Endothelial cell of umbilical vein (primary cell): ENCODE data around the gene ANAPC1.
"Not testable (repeated sequence)": the region's sequence is repeated elsewhere in the genome, so short reads cannot be mapped to it uniquely, and the experiment has no call there.

ENCODE experiments used
- EZH2 ChIP-seq: IDR thresholded peaks from 2 replicates; pipeline ENCODE4 v1.6.1; 2012; ENCODE audit warnings: borderline replicate concordance, low read depth, mild to moderate bottlenecking, moderate library complexity, low read length, inconsistent platforms; ENCODE audit not compliant: severe bottlenecking
- POLR2A ChIP-seq: IDR thresholded peaks from 2 replicates; pipeline ENCODE4 v1.6.1; 2012; ENCODE audit warnings: low read depth, mild to moderate bottlenecking, control low read depth, low read length
- POLR2AphosphoS5 ChIP-seq: IDR thresholded peaks from 2 replicates; pipeline ENCODE4 v1.6.1; 2012; ENCODE audit warnings: low read depth, mild to moderate bottlenecking, control low read depth, low read length, moderate library complexity; ENCODE audit not compliant: insufficient read depth
- TF ChIP-seq, protein P1 (sequence below), 2 donors: IDR thresholded peaks; 1 replicate in 1 of 2; 2 replicates in 1 of 2; pipeline ENCODE4 v1.5.1; 2011; ENCODE audit warnings: low read length in 2 of 2, mild to moderate bottlenecking in 2 of 2, moderate library complexity in 2 of 2, control low read depth in 1 of 2, inconsistent platforms in 1 of 2, low read depth in 1 of 2; ENCODE audit not compliant: insufficient read depth in 1 of 2; ENCODE audit errors: extremely low read depth in 1 of 2
- TF ChIP-seq, protein P2 (sequence below): IDR thresholded peaks from 2 replicates; pipeline ENCODE4 v1.6.1; 2011; ENCODE audit not compliant: insufficient read depth, insufficient read length

DNA sequence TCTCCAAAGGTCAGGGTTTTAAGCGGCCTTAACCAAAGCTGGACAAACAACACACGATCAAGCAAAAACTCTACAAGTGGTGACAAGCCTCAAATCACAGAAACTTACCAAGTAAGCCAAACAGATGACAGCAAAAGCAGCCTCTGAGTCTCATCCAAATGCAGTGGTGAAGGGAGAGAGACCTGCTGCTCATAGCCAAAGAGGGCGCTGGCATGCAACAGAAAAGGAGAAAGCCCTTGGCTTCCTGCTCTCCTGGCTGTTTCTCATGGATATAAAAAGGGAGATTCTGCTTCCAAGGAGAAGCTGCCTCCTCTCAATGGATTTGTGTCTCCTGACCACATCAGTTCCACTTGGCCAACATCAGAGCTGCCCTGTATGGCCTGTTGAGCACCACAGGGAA, 142.5 kb downstream of the ANAPC1 start:
- TF ChIP-seq, protein P1, sequence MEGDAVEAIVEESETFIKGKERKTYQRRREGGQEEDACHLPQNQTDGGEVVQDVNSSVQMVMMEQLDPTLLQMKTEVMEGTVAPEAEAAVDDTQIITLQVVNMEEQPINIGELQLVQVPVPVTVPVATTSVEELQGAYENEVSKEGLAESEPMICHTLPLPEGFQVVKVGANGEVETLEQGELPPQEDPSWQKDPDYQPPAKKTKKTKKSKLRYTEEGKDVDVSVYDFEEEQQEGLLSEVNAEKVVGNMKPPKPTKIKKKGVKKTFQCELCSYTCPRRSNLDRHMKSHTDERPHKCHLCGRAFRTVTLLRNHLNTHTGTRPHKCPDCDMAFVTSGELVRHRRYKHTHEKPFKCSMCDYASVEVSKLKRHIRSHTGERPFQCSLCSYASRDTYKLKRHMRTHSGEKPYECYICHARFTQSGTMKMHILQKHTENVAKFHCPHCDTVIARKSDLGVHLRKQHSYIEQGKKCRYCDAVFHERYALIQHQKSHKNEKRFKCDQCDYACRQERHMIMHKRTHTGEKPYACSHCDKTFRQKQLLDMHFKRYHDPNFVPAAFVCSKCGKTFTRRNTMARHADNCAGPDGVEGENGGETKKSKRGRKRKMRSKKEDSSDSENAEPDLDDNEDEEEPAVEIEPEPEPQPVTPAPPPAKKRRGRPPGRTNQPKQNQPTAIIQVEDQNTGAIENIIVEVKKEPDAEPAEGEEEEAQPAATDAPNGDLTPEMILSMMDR (IDR thresholded peaks at IDR 0.05; ENCODE audit: extremely low read depth in 1 of 2, insufficient read depth in 1 of 2, low read depth in 1 of 2, low read length in 2 of 2), result not testable (repeated sequence)
- TF ChIP-seq POLR2A, EZH2, POLR2AphosphoS5: not testable (repeated sequence)
- TF ChIP-seq, protein P2, sequence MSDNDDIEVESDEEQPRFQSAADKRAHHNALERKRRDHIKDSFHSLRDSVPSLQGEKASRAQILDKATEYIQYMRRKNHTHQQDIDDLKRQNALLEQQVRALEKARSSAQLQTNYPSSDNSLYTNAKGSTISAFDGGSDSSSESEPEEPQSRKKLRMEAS, result not testable (repeated sequence)
